GM21723 (cell line): ENCODE measurements around the gene PDF.
A peak's percentile ranks its signal among the peaks of the same experiment; 100 is the strongest.
"Not testable (repeated sequence)": the region's sequence is repeated elsewhere in the genome, so short reads cannot be mapped to it uniquely, and the experiment has no call there.

Experiments
- ATAC-seq: cut with Tn5 transposase; IDR thresholded peaks from one replicate; pipeline ENCODE4 v1.9.1; 2021; ENCODE audit warnings: mild to moderate bottlenecking, moderate library complexity; ENCODE audit not compliant: unreplicated experiment

Gene PDF

GRCh38 chr16:69330286-69331109 is at the start of gene PDF:
TSS of gene PDF (minus strand) at chr16:69330588. CDS start at chr16:69330570, 18 bp downstream.
- ATAC-seq = peak; percentile 92

GRCh38 chr16:69378760-69379159 is 48.4 kb upstream of the PDF start:
- ATAC-seq = no peak

- no peak for ATAC-seq
Measured at GRCh38 chr16:69378036-69378435, 47.6 kb upstream of the PDF start.

GRCh38 chr16:69376393-69377059 is 46.1 kb upstream of the PDF start:
- ATAC-seq = no peak

GRCh38 chr16:69373019-69373418 is 42.6 kb upstream of the PDF start:
- ATAC-seq = no peak

GRCh38 chr16:69371564-69371963 is 41.2 kb upstream of the PDF start:
- ATAC-seq = no peak

GRCh38 chr16:69368866-69369265 is 38.5 kb upstream of the PDF start:
- no peak for ATAC-seq

GRCh38 chr16:69367980-69368379 is 37.6 kb upstream of the PDF start:
- ATAC-seq = no peak

- ATAC-seq = no peak
Measured at GRCh38 chr16:69366431-69366830, 36.0 kb upstream of the PDF start.

GRCh38 chr16:69365901-69366300 is 35.5 kb upstream of the PDF start:
- no peak for ATAC-seq

GRCh38 chr16:69364088-69364487 is 33.7 kb upstream of the PDF start:
- ATAC-seq = no peak

- no peak for ATAC-seq
Measured at GRCh38 chr16:69363281-69363717, 32.9 kb upstream of the PDF start.

GRCh38 chr16:69360070-69360469 is 29.7 kb upstream of the PDF start:
- not testable (repeated sequence) for ATAC-seq

GRCh38 chr16:69351309-69352027 is 21.1 kb upstream of the PDF start, which contains the start of gene TMED6:
TSS of gene TMED6 (minus strand) at chr16:69351786. CDS start at chr16:69351753, 33 bp downstream.
- ATAC-seq = no peak

- no peak for ATAC-seq
Measured at GRCh38 chr16:69350536-69351133, 20.2 kb upstream of the PDF start.

- ATAC-seq = no peak
Measured at GRCh38 chr16:69349536-69349935, 19.1 kb upstream of the PDF start.

- ATAC-seq = no peak
Measured at GRCh38 chr16:69348222-69348621, 17.8 kb upstream of the PDF start.

- ATAC-seq = no peak
Measured at GRCh38 chr16:69346683-69347082, 16.3 kb upstream of the PDF start.

GRCh38 chr16:69345923-69346322 is 15.5 kb upstream of the PDF start:
- ATAC-seq = no peak

GRCh38 chr16:69344171-69344570 is 13.8 kb upstream of the PDF start:
- ATAC-seq = no peak

GRCh38 chr16:69340095-69340644 is 9.8 kb upstream of the PDF start:
- peak; percentile 5 for ATAC-seq
